C1 segment of cervical spinal cord (tissue), 14 donors: Measurements from ENCODE around the gene RADIL.
A peak's percentile ranks its signal among the peaks of the same experiment; 100 is the strongest.

Experiments
- DNase-seq, 14 donors: peaks; one replicate each; lab custom pipeline; 2025; lab: John Stamatoyannopoulos, UW

The RADIL gene

DNA sequence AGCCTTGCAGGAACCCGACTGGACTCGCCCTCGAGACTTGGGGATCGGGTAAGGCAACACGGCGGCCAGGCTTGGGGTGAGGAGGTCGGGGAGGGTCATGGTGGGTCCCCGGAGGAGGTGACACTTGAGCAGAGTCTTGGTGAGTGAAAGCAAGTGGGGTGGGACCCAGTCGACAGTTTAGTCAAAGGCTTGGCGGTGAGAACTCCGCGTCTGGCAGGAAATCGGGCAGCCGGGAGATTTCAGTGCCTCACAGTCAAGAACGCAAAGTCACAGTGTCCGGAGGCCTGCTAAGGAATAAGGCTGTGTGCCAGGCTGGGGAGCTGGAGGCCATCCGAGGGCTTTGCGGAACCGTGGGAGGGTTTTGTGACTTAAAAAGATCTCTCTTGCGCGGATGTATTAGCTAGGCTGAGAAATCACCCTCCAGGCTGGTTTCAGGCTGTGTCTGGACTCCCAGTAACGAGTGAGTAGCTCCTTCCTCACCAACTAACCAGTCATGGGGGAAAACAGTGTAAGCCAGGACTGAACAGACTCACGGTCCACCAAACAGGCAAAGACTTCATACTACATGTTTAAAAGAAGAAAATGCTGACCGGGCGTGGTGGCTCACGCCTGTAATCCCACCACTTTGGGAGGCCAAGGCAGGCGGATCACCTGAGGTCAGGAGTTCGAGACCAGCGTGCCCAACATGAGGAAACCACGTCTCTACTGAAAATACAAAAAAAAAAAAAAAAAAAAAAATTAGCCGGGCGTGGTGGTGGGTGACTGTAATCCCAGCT is 107.5 kb downstream of the RADIL start:
- peak in 1 of 14 donors; percentile 43 for DNase-seq

DNA sequence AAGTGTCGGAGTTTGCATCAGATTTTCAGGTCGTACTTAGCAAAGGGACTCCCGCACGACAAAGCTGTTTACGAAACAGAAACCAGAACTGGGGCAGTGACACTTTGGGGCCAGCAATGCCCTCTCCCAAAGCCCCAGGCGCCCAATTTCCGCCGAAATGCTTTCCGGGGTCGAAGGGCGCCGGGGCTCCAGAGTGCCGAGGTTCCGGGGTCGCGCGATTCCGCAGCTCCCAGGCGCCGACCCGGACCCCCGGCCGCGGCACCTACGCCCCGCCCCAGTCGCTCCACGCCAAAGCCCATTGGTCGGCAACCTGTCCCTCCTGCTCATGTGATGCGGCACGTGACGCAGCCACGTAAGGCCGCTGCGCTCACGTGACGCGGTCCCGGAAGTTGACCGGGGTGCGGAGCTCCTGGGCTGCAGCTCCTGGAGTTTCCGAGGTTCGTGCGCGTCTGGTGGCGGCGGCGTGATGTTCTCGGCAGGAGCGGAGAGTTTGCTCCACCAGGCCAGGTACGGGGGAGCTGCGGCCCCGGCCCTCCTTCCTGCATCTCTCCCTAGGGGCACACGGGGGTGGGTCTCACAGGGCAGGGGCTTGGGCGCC is 108.2 kb downstream of the RADIL start, which contains the start of gene AP5Z1:
TSS of gene AP5Z1 (plus strand) at position 374 of the 598 bp plus-strand sequence. CDS start at position 467, 93 bp downstream.
- peak; percentile 61 to 96 (median 92) for DNase-seq

DNA sequence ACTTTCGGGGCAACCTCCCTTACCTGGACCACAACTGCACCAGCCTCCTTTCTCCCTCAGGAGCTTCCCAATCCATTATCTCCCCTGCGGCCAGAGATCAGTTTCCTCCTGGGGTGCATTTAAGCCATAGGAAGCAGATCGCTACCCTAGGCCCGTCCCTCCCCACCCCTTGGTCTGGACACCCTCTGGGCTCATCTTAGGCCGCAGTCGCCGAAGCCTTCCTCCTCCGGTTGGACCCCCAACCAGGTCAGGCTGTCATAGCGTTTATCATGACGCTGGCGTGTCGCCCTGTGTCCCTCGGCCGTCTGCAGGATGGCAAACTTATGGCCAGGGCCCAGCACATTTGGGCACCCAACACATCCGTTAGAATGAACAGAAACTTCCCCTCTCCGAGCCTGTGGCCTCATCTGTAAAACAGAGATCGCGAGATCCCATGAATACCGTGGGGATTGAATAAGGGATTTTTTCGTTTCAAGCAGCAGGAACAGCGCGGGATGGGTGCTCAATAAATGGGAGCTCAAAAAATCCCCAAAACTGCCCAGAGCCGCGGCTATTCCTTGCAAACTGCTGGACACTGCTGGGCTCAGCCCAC is 108.8 kb downstream of the RADIL start:
- peak in 1 of 14 donors; percentile 66 for DNase-seq

- DNase-seq: no peak
Measured at GRCh38 chr7:4774007-4774406, 109.5 kb downstream of the RADIL start.

GRCh38 chr7:4772306-4772705 is 111.2 kb downstream of the RADIL start:
- DNase-seq: no peak

GRCh38 chr7:4771737-4772136 is 111.8 kb downstream of the RADIL start:
- no peak for DNase-seq

DNA sequence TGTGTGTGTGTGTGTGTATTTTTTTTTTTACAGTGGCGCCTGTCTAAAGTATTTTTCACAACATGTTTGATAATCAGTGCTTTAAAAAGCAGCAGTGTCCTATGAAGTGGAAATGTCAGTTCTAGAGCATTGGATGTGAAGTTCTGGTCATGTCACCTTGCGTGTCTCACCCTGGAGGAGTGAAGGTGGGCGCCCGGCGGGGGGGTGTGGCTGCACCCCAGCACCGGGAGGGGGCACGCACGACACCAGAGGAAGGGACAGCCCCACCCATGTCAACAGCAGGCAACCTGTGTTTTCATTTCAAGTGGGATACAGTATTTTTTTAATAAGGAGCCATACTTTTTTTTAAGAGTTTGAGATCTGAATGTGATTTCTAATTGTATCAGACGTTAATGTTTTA is 112.6 kb downstream of the RADIL start:
- DNase-seq: no peak

- DNase-seq: no peak
Measured at GRCh38 chr7:4769761-4770160, 113.8 kb downstream of the RADIL start.

DNA sequence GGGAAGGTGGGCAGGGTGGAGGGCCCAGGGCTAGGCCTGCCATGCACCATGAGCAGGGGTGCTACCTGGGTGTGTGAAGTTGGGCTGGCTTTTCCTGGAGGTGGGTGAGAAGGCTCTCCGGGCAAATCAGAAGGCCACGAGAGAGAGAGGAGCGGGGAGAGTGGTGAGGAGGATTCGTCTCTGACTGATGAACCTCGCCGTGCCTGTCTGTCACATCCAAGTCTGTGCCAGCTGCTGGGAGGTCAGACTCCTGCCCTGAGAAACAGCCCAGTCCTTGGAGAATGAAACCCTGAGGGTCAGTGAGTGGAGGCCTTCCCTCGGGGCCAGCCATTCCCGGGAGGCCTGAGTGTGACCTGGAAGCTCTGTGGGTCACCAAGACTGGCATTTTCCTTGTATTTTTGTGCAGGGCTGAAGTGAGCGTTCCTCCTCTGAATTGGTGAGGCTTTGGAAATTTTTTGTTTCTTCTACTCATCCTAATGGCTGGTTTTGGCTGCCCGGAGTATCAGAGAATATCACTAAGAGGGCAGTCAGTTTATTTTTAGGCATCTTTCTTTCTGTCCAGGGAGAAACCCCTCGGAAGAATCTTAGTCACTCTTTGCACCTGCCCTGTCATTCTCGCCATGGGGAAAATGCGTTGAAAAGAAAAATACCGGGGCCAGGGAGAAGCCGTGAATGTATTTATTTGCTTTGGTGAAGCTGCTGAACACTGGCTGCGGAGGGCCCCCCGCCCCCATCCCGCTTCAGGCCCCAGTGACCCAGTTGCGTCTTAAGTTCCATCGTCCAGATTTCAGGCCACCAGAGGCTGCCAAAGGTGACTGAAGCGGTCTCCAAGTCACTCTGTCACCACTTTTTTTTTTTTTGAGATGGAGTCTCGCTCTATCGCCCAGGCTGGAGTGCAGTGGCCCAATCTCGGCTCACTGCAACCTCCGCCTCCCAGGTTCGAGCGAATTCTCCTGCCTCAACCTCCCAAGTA is 114.6 kb downstream of the RADIL start:
- no peak for DNase-seq

GRCh38 chr7:4766666-4767519 is 116.6 kb downstream of the RADIL start:
- no peak for DNase-seq

DNA sequence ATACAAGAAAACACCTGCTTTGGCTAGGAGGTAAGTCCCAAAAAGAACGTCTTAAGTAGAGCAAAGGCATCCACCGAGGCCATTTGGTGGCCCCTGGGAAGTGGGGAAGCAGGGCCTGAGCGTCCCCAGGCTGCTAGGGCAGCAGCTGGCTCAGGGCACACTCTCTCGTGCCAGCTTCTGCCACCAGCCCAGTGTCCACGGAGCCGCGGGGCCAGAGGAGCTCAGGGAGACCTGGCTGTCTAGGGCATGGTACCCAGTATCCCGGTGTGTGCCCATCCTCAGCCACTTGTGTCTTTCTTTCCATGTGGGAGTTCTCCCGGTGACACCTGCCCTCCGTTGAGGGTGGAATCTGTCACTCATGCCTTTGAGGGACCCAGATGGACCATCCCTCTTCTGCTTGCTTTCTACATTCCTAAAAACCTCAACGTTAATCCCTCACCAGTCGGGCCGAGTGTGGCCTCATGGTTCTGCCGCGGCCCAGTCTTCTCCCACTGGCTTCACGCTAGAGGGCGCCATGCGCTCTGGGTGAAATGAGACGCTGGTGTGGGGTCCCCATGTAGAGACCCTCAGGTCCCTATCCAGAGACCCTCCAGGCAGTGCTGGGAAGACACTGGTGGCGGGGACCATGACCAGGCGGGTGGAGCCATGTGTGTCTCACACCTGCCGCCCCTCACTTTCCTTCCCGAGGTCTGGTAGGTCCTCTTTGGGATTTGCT is 117.6 kb downstream of the RADIL start:
- DNase-seq: no peak

DNA sequence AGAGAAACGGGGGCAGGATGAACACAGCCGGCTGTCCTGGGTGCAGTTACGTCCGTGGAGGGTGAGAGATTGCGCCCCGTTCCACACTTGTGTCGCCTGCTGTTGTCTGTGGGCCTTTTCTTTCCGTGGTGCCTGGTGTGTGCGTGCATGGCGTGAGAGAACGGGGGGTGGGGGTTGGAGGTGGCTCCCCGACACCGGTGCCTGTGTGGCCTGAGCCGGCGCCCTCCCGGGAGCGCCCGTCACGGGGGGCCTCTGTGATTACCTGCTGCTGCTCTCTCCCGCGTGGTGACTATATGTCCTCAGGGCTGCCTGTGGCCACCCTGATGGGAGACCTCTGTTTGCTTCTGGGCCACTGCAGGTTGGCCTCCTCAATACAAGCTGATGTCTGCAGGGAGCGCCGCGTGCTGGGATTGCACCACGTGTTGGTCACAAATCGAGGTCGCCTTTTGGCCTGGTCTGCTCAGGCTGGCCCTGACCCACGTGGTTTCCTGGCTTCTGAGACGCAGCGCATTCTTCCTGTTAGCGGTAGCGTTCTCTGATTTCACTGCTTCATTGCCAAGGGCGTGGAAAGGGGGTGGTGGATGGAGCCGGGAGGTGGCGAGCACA is 119.0 kb downstream of the RADIL start:
- DNase-seq: no peak

DNA sequence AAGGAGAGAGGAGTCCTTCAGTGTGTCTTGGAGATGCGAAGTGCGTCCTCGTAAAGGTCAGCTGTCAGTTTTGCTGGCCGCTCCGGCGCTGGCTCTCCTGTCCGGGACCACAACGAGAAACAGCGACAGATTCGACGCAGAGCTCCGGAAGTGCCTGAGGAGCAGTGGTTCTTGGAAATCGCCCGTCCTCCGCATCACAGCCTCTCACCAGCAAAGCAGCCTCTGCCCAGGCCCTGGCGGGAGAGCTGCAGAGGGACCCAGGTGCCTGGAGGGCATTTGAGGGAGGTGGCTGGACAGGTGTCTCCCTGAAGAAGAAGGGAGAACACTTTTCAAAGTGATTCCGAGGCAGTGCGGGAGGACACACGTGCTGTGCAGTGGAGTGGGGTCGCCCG is 119.7 kb downstream of the RADIL start:
- DNase-seq: no peak

- DNase-seq: no peak
Measured at GRCh38 chr7:4763091-4763793, 120.3 kb downstream of the RADIL start.

DNA sequence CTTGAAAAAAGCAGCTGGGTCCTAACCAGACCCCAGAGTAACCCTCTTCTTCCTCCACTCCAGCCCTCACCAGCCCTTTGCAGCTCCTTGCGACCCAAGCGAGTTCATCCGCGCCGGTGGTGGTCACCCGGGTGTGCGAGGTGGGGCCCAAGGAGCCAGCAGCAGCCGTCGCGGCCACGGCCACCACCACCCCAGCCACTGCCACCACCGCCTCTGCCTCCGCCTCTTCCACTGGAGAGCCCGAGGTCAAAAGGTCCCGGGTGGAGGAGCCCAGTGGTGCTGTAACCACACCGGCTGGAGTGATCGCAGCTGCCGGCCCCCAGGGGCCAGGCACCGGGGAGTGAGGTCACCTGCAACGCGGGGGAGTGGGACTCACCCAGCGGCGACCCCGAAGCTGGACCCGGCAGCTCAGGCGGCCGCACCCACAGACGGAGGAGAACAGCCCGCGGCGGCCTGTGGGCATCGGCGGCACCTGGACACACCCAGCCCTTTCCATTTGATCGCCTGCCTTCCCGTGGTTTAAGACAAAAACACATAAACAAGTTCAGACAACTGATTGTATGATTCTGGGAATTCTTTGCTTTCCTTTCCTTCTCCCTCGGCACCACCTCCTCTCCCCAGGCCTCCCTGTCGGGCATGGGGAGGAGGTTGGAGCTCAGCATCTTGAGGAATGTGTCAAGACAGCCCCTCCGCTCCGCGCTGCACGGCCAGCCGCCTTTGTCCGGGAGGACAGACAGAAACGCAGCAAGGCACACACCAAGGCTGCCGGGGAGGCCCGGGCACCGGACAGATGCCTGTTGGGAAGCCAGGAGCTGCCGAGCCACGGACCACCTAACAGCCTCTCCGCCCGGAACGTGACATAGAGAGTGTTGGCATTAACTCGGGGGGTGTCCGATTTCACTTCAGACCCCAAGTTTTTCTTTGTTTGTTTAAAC is 121.1 kb downstream of the RADIL start:
- no peak for DNase-seq

DNA sequence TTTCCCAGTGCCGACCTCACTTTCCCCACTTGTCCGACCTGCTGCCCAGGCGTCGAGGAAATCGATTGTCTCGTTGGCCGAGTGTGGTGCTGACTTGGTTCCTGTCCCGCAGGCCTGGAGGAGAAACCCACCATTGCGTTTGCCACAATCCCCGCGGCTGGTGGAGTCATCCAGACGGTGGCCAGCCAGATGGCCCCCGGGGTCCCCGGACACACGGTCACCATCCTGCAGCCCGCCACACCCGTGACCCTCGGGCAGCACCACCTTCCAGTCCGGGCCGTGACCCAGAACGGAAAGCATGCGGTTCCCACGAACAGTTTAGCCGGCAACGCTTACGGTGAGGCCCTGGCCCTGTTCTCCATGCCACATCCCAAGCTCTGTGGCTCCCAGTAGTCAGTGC is 122.6 kb downstream of the RADIL start:
- no peak for DNase-seq

DNA sequence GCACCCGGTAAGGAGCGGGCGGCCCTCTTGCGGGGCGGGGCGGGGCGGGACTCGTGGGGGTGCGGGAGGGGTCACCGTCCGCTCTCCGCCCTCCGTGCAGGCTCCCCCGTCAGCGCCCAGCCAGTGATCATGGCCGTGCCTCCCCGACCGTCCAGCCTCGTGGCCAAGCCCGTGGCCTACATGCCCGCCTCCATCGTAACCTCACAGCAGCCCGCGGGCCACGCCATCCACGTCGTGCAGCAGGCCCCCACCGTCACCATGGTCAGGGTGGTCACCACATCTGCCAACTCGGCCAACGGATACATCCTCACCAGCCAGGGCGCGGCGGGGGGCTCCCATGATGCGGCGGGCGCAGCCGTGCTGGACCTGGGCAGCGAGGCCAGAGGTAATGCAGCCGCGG is 124.3 kb downstream of the RADIL start:
- DNase-seq: no peak

GRCh38 chr7:4758791-4759190 is 124.7 kb downstream of the RADIL start:
- DNase-seq: no peak
